GM12878 (cell line): ENCODE data around the gene UNKL. TPM values are rescaled to one million over a fixed set of nuclear protein-coding genes. Genes with fewer than 3 reads are reported as not detected.

Source experiments
- ATAC-seq: fragments of 200-7000 bp; cut with Tn5 transposase; 3 replicates; pipeline ENCODE4 v1.9.1; 2020; ENCODE audit warnings: mild to moderate bottlenecking, moderate library complexity
- BruUV-seq: library from RNA; stranded (reverse); fragments of 400-500 nt; replicated peaks from 2 replicates; lab custom pipeline; 2021; lab: Mats Ljungman, UMichigan
- CTCF ChIA-PET: fragments of 300-600 bp; sonication (Branson Sonifier 250); formaldehyde crosslinking; extraction: SDS; loops from one replicate; lab custom pipeline; 2021; ENCODE audit warnings: inconsistent platforms; lab: Yijun Ruan, JAX
- POLR2A ChIA-PET: fragments of 350-600 bp; formaldehyde crosslinking; extraction: SDS; loops from one replicate; lab custom pipeline; 2021; ENCODE audit warnings: inconsistent platforms; lab: Charles Lee
- RAD21 ChIA-PET: fragments of 300-600 bp; sonication (Branson Sonifier 250); formaldehyde crosslinking; loops from one replicate; lab custom pipeline; 2023; ENCODE audit warnings: antibody characterized with exemption; ENCODE audit not compliant: unreplicated experiment; lab: Charles Lee
- SMC1A ChIA-PET: fragments of 300-600 bp; sonication (Branson Sonifier 250); formaldehyde crosslinking; loops from one replicate; lab custom pipeline; 2023; ENCODE audit not compliant: unreplicated experiment, uncharacterized antibody; lab: Charles Lee
- DNase-seq: peaks from one replicate; pipeline ENCODE4 v3.0.0-alpha.2; 2011; ENCODE audit warnings: low read depth, low spot score
- FAIRE-seq: peaks from 3 replicates; lab custom pipeline; 2011; peaks lifted over from hg19 to GRCh38; lab: Jason Lieb, UNC
- H2AFZ ChIP-seq: 2 replicates; pipeline ENCODE4 v1.6.0; 2011; ENCODE audit warnings: low read depth, low read length, control low read depth; ENCODE audit not compliant: control insufficient read depth
- H3K27ac ChIP-seq: 2 replicates; pipeline ENCODE4 v1.5.1; 2011; ENCODE audit warnings: control low read depth; ENCODE audit not compliant: control insufficient read depth, insufficient read depth
- H3K27me3 ChIP-seq, 2 experiments: replicated peaks in 1 of 2; 2 replicates each; pipeline versions ENCODE4 v1.6.0 to v1.6.1; 2011; ENCODE audit warnings: low read length in 1 of 2; ENCODE audit not compliant: control insufficient read depth in 2 of 2, insufficient read depth in 2 of 2
- H3K36me3 ChIP-seq, 2 experiments: 2 replicates each; pipeline ENCODE4 v1.5.1; 2011; ENCODE audit warnings: low read length in 1 of 2; ENCODE audit not compliant: control insufficient read depth in 2 of 2, insufficient read depth in 2 of 2
- H3K4me1 ChIP-seq: 2 replicates; pipeline ENCODE4 v1.6.1; 2011; ENCODE audit warnings: mild to moderate bottlenecking, low read length, moderate library complexity, mixed read lengths; ENCODE audit not compliant: control insufficient read depth, insufficient read depth
- H3K4me2 ChIP-seq: 2 replicates; pipeline ENCODE4 v1.6.0; 2011; ENCODE audit warnings: control low read depth; ENCODE audit not compliant: control insufficient read depth, insufficient read depth
- H3K4me3 ChIP-seq: fragments of 200-600 bp; sonication (generic); 2 replicates; pipeline ENCODE4 v1.5.1; 2016
- H3K79me2 ChIP-seq: 2 replicates; pipeline ENCODE4 v1.6.0; 2011; ENCODE audit warnings: low read length; ENCODE audit not compliant: control insufficient read depth, insufficient read depth
- H3K9ac ChIP-seq: 2 replicates; pipeline ENCODE4 v1.8.0; 2011; ENCODE audit warnings: low read length, control low read depth, mixed read lengths; ENCODE audit not compliant: control insufficient read depth, insufficient read depth
- H3K9me3 ChIP-seq: replicated peaks from 3 replicates; pipeline ENCODE4 v1.5.1; 2011; ENCODE audit warnings: mild to moderate bottlenecking, low read length; ENCODE audit not compliant: control insufficient read depth, insufficient read depth
- H4K20me1 ChIP-seq: 2 replicates; pipeline ENCODE4 v1.6.0; 2011; ENCODE audit not compliant: control insufficient read depth, insufficient read depth
- BCL11A ChIP-seq: IDR thresholded peaks from 2 replicates; pipeline ENCODE4 v1.6.1; 2011; ENCODE audit warnings: low read depth, low read length
- BHLHE40 ChIP-seq, 2 experiments: fragments of 450-650 bp in 1 of 2; IDR thresholded peaks; 2 replicates each; pipeline ENCODE4 v1.6.1; 2011 to 2017; ENCODE audit warnings: low read depth in 2 of 2, borderline replicate concordance in 1 of 2, improper control_type of control experiment in 1 of 2, low read length in 1 of 2, mild to moderate bottlenecking in 1 of 2
- NFXL1 ChIP-seq: fragments of 450-650 bp; IDR thresholded peaks from 2 replicates; pipeline ENCODE4 v1.6.1; 2017; ENCODE audit warnings: antibody characterized with exemption, mild to moderate bottlenecking, borderline replicate concordance
- NFYB ChIP-seq: IDR thresholded peaks from 2 replicates; pipeline ENCODE4 v1.6.1; 2011; ENCODE audit warnings: low read depth, mild to moderate bottlenecking, low read length, improper control_type of control experiment, moderate library complexity; ENCODE audit not compliant: insufficient read depth
- SMAD5 ChIP-seq: IDR thresholded peaks from 2 replicates; pipeline ENCODE4 v1.6.1; 2016; ENCODE audit warnings: antibody characterized with exemption, low read depth
- SUZ12 ChIP-seq: fragments of 200-600 bp; sonication (generic); IDR thresholded peaks from one replicate; pipeline ENCODE4 v1.6.1; 2018; ENCODE audit warnings: antibody characterized with exemption, mild to moderate bottlenecking; ENCODE audit not compliant: unreplicated experiment
- ZSCAN29 ChIP-seq: fragments of 450-650 bp; IDR thresholded peaks from 2 replicates; pipeline ENCODE4 v1.6.1; 2017; ENCODE audit warnings: mild to moderate bottlenecking, moderate library complexity
- WGBS: methylation state at CpG from one replicate; pipeline ENCODE4 v1.1.6; 2016; ENCODE audit warnings: low lambda C conversion rate; ENCODE audit not compliant: insufficient replicate concordance, insufficient coverage; ENCODE audit errors: missing lambda C conversion rate; 5-methylcytosine and 5-hydroxymethylcytosine counted together
- in situ Hi-C: fragments of 300-500 bp; cut with MboI; formaldehyde crosslinking; loops from 9 replicates; pipeline ENCODE4 v1.14.3; 2018; ENCODE audit warnings: mixed read lengths
- intact Hi-C: fragments of 100-400 bp; cut with micrococcal nuclease; formaldehyde crosslinking; loops from one replicate; pipeline ENCODE4 v1.14.2; 2022; ENCODE audit not compliant: unreplicated experiment
- polyA plus RNA-seq, 11 experiments: library from polyadenylated mRNA; depleted of rRNA in 4 of 11; unstranded in 6 of 11; stranded (reverse) in 5 of 11; fragments of >200 nt; fragmentation: Nextera tagmentation in 4 of 11; fragmentation: Illumina TruSeq in 1 of 11; extraction: Ambion mirVana in 4 of 11; extraction: Trizol in 1 of 11; gene quantifications; 1 replicate in 1 of 11; 2 replicates in 10 of 11; pipeline versions ENCODE4 v1.2.1 to v1.2.3, GENCODE V29; 2011 to 2016; ENCODE audit warnings: inconsistent platforms in 2 of 11, missing spikeins in 2 of 11, low read depth in 1 of 11
- total RNA-seq, 4 experiments: library from RNA; depleted of rRNA in 3 of 4; stranded (reverse); fragments of >200 nt in 3 of 4; fragmentation: Illumina TruSeq in 1 of 4; extraction: Trizol in 1 of 4; gene quantifications; 2 replicates each; pipeline versions ENCODE4 v1.2.1 to v1.2.3, GENCODE V29; 2013 to 2021
- TF ChIP-seq, protein P1 (sequence below): IDR thresholded peaks from 2 replicates; pipeline ENCODE4 v1.6.1; 2012; ENCODE audit warnings: low read depth, low read length, improper control_type of control experiment
- TF ChIP-seq, protein P2 (sequence below): fragments of 450-650 bp; IDR thresholded peaks from 2 replicates; pipeline ENCODE4 v1.6.1; 2018; ENCODE audit warnings: borderline replicate concordance, mild to moderate bottlenecking; ENCODE audit not compliant: partially characterized antibody
- TF ChIP-seq, protein P3 (sequence below): IDR thresholded peaks from 2 replicates; pipeline ENCODE4 v1.6.1; 2011; ENCODE audit warnings: low read depth, low read length, improper control_type of control experiment, borderline replicate concordance
- TF ChIP-seq, protein P4 (sequence below): fragments of 450-650 bp; formaldehyde crosslinking; IDR thresholded peaks from 2 replicates; pipeline ENCODE4 v1.5.0; 2022; ENCODE audit warnings: mild to moderate bottlenecking, missing genetic modification characterization

Gene UNKL
- total and polyA plus RNA-seq, 10 of the 15 experiments (the other 5 are each of a cell fraction or from before 2014, with no cell fraction given): 0.40 to 21.6 (median 9.1) TPM

DNA sequence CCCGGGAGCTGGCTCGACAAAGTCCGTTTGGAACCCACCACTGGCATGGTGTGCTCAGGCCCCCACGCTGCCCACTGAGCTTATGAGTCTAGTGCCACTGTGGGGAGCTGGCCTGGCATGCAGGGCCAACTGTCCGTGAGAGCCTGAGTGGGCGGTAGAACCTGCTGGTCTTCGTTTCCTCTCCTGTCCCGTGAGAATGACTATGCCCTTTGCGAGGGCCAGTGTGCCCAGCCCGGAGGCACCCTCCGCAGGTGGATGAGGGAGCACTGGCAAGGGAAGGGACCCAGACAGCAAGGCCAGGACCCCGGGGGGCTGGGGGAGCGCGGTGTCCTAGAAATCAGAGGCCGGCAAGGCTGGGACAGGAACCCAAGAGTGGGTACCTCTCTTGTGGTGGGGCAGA, 77.9 kb downstream of the UNKL start (continued):
- TF ChIP-seq, protein P1, sequence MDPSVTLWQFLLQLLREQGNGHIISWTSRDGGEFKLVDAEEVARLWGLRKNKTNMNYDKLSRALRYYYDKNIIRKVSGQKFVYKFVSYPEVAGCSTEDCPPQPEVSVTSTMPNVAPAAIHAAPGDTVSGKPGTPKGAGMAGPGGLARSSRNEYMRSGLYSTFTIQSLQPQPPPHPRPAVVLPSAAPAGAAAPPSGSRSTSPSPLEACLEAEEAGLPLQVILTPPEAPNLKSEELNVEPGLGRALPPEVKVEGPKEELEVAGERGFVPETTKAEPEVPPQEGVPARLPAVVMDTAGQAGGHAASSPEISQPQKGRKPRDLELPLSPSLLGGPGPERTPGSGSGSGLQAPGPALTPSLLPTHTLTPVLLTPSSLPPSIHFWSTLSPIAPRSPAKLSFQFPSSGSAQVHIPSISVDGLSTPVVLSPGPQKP: no peak
- TF ChIP-seq ZSCAN29 (no peak), SMAD5 (no peak), NFXL1 (no peak)
- TF ChIP-seq, protein P2, sequence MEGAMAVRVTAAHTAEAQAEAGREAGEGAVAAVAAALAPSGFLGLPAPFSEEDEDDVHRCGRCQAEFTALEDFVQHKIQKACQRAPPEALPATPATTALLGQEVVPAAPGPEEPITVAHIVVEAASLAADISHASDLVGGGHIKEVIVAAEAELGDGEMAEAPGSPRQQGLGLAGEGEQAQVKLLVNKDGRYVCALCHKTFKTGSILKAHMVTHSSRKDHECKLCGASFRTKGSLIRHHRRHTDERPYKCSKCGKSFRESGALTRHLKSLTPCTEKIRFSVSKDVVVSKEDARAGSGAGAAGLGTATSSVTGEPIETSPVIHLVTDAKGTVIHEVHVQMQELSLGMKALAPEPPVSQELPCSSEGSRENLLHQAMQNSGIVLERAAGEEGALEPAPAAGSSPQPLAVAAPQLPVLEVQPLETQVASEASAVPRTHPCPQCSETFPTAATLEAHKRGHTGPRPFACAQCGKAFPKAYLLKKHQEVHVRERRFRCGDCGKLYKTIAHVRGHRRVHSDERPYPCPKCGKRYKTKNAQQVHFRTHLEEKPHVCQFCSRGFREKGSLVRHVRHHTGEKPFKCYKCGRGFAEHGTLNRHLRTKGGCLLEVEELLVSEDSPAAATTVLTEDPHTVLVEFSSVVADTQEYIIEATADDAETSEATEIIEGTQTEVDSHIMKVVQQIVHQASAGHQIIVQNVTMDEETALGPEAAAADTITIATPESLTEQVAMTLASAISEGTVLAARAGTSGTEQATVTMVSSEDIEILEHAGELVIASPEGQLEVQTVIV: no peak

DNA sequence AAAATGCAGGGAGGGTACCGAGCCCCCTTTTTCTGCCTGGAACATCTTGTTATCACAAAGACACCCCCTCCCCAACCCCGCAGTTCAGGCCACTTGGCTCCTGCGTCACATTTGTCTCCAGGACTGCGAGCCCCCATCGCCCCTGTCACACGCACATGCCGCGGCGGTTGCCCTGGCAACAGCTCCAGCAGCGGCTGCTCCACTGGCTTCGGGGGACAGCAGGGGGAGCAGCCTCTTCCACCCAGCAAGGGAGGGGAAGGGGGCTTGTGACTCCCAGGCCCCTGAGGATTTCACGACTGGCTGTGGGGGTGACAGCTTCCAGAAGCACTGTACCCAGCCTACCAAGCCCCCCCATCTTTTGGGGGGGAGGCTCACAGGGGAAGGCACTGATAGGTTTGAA, 78.5 kb downstream of the UNKL start:
- no peak for ATAC-seq
- Histone ChIP-seq H4K20me1 (no peaks in the 10 kb centered on the region), H2AFZ (no peak overlapping the region), H3K9me3 (no peaks in the 10 kb centered on the region), H3K4me3 (no peak overlapping the region), H3K4me2 (no peak overlapping the region), H3K4me1 (peaks cover 9% of the 10 kb centered on the region; the same call in 1 of the 2 replicates), H3K79me2 (no peaks in the 10 kb centered on the region), H3K27me3 (peaks cover 5 to 14% of the 10 kb centered on the region in 2 experiments; a peak in 3 of 4 replicates), H3K27ac (no peak overlapping the region), H3K9ac (no peak overlapping the region), H3K36me3 (no peaks in the 10 kb centered on the region)
- WGBS: 11% methylated on average over 12 of the region's 12 CpGs
- RAD21 ChIA-PET: no interaction called here
- no peak for FAIRE-seq
- SMC1A ChIA-PET: no interaction called here
- POLR2A ChIA-PET: no interaction called here
- no TSS peak for BruUV-seq
- intact Hi-C loops: no loop called here
- no peak for DNase-seq
- in situ Hi-C loops: no loop called here
- CTCF ChIA-PET: interaction anchor here (0.9 kb wide), 1 partner anchor 43 kb away, joined by 5 read pairs; no protein-coding TSS in a partner anchor
- TF ChIP-seq SUZ12 (no peak), BCL11A (no peak), NFYB (no peak), BHLHE40 (IDR thresholded peaks at IDR 0.05; ENCODE audit: borderline replicate concordance in 1 of 2, low read depth in 2 of 2, low read length in 1 of 2) (peak in 1 of 2 experiments; percentile 17; a peak in 1 of 4 replicates)
- TF ChIP-seq, protein P3, sequence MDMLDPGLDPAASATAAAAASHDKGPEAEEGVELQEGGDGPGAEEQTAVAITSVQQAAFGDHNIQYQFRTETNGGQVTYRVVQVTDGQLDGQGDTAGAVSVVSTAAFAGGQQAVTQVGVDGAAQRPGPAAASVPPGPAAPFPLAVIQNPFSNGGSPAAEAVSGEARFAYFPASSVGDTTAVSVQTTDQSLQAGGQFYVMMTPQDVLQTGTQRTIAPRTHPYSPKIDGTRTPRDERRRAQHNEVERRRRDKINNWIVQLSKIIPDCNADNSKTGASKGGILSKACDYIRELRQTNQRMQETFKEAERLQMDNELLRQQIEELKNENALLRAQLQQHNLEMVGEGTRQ: no peak
- TF ChIP-seq, protein P1: no peak
- TF ChIP-seq, protein P4, sequence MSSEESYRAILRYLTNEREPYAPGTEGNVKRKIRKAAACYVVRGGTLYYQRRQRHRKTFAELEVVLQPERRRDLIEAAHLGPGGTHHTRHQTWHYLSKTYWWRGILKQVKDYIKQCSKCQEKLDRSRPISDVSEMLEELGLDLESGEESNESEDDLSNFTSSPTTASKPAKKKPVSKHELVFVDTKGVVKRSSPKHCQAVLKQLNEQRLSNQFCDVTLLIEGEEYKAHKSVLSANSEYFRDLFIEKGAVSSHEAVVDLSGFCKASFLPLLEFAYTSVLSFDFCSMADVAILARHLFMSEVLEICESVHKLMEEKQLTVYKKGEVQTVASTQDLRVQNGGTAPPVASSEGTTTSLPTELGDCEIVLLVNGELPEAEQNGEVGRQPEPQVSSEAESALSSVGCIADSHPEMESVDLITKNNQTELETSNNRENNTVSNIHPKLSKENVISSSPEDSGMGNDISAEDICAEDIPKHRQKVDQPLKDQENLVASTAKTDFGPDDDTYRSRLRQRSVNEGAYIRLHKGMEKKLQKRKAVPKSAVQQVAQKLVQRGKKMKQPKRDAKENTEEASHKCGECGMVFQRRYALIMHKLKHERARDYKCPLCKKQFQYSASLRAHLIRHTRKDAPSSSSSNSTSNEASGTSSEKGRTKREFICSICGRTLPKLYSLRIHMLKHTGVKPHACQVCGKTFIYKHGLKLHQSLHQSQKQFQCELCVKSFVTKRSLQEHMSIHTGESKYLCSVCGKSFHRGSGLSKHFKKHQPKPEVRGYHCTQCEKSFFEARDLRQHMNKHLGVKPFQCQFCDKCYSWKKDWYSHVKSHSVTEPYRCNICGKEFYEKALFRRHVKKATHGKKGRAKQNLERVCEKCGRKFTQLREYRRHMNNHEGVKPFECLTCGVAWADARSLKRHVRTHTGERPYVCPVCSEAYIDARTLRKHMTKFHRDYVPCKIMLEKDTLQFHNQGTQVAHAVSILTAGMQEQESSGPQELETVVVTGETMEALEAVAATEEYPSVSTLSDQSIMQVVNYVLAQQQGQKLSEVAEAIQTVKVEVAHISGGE (CRISPR knock-in tag): no peak
